ENCODE data around the gene XPR1.
"Not testable (repeated sequence)": the region's sequence is repeated elsewhere in the genome, so short reads cannot be mapped to it uniquely, and the experiment has no call there.

Gene XPR1

DNA sequence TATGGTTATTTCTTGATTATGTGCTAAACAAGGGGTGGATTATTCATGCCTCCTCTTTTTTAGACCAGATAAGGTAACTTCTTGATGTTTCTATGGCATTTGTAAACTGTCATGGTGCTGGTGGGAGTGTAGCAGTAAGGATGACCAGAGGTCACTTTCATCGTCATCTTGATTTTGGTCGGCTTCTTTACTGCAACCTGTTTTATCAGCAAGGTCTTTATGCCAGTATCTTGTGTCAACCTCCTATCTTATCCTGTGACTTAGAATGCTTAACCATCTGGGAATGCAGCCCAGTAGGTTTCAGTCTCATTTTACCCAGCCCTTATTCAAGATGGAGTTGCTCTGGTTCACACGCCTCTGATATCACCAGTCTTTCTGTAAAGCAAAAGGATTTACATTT lies 95.9 kb downstream of the XPR1 start:
- not testable (repeated sequence) for DNase-seq

DNA sequence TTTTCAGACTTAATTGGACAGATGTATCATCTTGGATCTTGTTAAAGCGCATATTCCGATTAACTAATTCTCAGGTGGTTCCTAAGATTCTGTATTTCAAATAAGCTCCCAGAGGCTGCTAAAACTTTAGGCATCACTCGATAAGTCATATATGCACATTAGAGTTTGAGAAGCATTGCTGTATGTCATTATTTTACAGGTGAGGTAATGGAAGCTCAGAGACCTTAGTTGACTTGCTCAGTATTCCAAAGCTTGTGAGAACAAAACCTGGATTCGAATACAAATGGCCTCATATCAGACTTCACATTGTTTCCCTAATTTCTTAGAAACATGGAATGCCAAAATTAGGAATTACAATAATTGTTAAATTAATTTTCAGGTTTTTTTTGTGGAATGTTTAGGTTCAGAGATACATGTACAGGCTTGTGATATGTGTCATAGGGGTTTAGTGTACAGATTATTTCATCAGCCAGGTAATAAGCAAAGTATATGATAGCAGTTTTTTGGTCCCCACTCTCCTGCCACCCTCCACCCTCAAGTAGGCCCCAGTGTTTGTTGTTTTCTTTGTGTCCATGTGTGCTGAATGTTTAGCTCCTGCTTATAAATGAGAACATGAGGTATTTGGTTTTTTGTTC lies 96.8 kb downstream of the XPR1 start:
- DNase-seq: no peak

DNA sequence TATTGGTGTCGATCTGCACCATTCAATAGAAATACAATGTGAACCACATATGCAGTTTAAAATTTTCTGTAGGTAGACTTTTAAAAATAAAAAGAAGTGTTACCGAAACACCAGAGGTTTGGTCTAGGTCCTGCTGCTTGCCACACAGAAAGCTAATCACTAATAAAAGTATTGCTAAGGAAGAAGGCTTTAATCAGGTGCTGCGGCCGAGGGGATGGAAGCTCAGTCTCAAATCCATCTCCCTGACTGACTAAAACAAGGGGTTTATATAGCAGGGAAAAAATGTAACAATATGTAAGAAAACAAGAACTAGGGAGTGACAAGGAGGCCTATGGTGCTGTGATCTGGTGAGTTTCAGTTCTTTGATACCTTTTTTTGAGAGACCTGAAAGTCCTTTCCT lies 99.3 kb downstream of the XPR1 start:
- DNase-seq: no peak

DNA sequence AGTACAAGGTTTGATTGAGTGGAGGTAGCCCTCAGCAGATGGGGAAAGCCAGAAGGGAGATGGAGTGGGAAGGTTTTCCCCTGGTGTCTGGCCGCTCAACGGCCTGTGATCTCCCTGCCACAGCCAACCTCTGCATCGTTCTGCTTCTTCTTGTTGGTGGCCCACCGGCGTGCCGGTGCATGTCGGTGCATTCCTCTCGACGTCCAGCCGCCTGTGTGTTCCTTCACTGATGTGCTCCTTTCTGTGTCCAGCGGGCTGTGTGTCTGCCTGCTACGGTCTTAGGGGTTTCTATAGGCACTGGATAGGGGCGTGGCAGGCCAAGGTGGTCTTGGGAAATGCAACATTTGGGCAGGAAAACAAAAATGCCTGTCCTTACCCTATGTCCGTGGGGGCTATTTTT lies 101.0 kb downstream of the XPR1 start:
- no peak for DNase-seq

DNA sequence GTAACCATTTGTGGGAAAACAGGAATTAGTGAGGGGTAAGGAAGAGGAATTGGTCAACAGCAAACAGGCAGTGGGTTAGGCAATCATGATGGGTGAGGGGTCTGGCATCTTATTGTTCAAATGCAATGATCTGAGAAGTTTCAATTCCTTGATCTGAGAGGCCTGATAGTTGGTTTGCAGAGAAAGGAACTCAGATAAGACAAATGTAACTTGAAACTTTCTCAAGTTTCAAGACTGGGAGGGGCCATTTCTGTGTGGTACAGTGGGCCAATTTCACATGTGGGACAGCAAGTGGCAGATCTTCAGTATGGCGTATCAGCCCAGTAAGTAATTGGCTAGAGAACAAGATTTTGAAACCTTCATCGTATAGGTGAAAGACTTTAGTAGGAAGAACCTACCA lies 102.5 kb downstream of the XPR1 start:
- DNase-seq: no peak

DNA sequence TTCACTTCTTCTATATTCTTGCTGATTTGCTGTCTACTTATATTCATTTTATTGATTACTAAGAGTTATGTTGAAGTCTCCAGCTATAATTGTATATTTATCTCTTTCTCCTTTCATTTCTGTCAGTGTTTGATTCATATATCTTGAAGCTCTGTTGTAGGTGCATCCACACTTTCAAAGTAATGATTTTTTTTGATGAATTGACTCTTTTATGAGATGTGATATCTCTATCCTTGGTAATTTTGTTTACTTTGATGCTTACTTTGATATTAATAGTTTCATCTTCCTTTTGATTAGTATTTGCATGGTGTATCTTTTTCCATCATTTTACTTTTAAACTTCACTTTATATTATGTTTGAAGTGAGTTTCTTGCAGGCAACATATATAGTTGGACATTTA lies 110.8 kb downstream of the XPR1 start:
- no peak for DNase-seq

DNA sequence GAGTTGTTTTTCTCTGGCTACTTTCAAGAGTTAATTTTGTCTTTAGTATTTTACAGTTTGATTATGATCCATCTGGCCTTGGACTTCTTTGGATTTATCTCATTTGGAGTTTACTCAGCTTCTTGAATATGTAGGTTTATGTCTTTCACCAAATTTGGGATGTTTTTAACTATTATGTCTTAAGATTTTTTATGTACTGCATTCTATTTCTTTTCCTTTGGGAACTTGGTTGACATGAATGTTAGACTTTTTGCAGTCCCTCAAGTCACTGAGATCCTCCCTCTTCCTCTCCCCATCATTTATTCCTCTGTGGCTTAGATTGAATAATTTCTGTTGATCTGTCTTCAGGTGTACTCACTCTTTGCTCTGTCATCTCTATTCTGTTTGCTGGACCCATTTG lies 112.0 kb downstream of the XPR1 start:
- DNase-seq: no peak

DNA sequence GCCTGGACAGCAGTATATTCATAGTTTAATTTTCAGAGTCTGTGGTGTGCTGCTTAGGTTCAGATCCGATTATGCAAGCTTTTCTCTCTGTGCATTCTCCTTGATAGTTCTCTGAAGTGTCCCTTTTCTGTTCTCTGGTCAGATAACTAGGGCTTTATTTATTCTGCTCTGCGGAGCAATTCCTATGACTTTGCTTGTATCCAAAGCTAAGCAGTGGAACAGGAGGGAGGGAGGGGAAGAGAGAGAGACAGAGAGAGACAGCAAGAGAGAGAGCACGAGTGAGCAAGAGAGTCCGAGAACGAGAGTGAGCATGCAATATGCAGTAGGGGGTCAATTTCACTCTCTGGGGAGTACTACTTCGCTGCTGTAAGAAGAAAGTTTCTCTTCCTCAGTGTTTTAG lies 113.3 kb downstream of the XPR1 start:
- no peak for DNase-seq

DNA sequence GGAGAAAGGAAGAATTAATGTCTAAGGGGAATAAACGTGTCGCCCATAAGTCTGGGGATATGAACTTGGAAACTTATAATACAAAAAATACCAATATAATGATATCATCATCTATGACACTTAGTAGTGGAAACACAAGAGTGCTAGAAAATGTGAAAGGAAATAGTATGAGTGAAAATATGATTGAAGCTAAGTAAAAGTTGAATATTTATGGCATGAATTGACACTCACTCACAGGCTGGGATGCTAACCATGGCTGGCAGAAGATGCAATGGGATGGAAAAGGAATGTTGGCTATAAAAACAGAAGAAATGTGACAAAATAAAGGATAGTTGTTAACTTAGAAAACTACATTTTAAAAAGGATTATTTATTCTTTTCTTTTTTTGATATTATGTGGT lies 120.1 kb downstream of the XPR1 start:
- peak; percentile 34 for DNase-seq

DNA sequence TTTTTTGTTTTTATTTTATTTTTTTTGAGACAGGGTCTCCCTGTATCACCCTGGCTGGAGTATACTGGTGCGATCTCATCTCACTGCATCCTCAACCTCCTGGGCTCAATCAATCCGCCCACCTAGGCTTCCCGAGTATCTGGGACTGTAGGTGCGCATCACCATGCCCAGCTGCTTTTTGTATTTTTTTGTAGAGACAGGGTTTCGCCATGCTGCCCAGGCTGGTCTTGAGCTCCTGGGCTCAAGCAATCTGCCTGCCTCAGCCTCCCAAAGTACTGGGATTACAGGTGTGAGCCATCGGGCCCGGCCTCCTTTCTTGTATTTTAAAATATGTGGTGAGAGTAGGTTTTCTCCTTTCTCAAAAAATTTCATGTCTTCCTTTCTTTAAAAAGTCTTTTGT lies 122.6 kb downstream of the XPR1 start:
- no peak for DNase-seq

DNA sequence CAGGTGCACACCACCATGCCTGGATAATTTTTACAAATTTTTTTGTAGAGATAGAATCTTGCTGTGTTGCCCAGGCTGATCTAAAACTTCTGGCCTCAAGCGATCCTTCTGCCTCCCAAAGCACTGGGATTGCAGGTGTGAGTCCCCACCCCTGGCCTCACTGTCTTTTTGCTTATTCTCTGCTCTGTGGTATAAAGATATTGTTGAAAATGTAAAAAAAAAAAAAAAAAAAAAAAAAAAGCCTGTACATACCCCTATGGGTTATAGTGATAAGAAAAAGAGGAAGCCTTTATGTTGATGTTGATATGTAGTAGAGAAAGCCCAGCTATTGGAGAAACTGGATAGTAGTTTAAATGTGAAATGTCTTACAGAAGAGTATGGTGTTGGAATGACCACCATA lies 125.8 kb downstream of the XPR1 start:
- DNase-seq: no peak

DNA sequence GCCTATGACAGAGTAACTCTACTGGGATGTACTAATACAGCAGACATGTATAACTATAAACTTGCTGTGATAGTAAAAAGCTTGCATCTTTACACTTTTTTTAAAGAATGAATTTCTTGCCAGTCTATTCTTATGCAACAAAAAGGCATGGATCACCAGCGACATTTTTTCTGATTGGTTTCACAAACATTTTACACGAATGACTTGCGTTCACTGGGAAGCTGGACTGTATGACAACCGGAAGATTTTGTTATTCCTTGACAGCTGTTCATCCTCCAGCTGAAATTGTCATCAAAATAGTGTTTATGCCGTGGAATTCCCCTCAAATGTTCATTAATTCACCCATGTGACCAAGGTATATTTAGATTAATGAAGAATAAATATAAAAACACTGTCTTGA lies 131.0 kb downstream of the XPR1 start:
- DNase-seq: no peak

DNA sequence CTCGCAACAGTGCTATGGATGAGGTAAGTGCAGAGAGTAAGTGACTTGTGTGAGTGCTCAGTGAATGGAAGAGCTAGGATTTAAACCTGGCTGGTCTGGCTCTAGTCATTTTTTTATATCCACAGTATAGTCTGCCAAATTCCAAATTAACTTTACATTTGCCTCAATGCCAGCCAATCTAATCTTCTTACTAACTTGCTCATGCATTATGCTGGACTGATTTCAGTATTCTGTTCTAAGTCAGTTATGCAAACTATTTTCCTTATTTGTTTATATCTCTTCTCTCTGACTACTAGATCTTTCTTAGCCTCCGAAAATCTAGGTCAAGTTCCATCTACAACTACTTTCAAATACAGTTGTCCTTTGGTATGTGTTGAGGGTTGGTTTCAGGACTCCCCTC lies 133.3 kb downstream of the XPR1 start:
- peak; percentile 10 for DNase-seq

DNA sequence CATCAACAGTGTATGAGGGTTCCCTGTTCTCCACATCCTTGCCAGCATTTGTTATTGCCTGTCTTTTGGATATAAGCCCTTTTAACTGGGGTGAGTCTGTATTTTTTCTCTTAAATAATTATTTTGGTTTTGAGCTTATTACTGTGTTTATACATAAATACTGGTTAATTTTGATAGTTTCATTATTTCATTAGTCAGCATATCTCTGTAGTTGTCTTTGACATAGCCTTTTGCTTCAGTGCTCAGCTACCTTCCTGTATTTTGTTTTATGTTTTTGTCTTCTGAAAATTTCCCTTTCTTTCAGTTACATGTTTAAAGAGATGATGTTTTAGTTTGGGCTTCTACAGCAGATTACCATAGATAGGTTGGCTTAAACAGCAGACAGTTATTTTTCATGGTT lies 138.1 kb downstream of the XPR1 start:
- DNase-seq: no peak

DNA sequence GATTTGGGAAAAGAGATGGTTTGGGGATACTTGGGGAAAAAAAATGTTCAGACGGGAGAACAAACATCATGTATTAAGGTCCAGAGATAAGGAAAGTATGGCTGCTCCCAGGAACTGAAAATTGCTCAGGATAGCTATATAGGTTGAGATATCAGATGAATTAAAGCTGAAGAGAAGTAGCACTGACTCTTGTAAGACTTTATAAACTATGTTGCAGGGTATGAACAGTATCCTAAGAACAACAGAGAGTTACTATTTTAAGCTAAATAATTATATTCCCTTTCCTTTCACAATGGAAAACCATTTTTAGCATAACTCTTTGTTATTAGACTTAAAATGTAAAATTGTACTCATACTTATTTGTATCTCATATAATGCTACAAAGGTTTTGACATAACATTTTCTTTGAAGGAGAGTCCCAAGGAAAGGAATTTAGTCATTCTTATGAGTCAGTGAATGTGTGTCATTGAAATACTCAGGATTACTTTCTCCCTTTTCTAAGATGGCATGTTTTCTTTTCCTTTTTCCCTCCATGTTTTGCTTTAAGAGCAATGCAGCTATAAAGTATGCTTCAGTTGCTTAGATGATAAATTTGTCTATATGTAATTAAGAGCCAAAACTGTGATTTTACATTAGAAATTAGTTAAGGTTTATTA lies 141.5 kb downstream of the XPR1 start:
- DNase-seq: peak; percentile 58

DNA sequence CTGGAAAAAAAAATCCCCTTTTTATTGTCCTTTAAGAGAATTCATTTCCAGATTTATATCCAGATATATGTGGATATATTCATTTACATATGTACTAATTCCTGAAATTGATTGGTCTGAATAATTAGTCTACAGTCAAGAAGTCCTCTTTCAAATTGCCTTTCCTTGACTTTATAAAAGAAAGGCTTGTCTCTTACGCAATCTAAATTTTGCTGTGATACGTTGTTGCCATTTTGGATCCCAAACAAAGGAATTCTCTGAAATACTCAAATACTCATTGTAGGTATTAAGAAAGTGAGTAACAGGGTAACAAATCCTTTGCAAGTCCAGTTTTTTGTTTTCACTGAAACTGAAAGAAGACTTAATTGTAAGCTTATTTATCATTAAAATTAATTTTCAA lies 144.0 kb downstream of the XPR1 start:
- DNase-seq: no peak

DNA sequence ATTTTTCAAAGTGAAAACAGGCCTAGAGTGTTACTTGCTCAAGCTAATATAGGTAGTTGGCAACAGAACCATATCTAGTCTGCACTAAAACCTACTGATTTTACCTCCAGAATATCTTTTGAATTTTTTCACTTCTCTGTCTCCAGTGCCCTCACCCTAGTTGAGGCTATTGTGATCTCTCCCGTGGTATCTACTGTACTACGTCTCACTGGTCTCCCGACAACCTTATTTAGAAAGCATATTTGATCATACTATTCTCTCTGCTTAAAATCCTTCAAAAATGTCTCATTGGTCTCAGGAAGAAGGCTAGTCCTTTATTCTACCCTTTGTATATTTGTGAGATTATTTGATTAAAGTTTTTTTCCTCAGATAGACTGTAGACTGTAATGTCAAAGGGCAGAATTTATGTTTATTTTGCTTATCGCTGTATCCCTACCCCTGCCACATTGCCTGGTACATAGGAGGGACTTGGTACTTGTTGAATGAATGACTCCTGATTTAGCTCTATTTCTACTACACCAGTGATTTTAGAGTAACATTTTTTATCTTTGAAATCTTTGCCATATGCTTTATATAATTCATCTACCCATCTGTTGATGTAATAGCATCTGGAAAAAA lies 145.4 kb downstream of the XPR1 start:
- no peak for DNase-seq

DNA sequence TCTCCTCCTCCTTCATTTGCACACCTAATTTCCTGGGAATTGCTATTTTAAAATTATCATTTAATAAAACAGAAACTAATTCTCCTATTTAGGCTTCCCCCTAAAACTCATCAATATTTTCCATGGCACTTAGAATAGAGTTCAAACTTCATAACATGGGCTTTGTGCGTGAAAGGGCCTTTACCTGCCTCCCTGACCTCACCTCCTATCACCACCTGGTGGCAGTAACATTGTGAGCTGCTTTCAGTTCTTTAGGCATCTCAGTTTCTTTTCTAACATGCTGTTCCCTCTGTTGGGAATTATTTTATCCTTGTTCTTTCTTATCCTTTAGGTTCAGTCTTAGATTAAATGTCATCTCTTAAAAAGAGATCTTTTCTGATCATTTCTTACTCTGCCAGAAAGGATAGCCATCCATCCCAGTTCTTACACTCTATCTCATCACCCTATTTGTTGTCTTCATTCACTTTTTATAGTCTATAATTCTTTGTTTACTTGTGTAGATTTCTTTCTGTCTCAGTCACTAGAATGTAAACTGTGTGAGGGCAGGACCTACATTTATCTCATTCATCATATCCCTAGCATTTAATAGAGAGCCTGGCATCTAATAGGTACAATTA lies 147.1 kb downstream of the XPR1 start:
- no peak for DNase-seq

DNA sequence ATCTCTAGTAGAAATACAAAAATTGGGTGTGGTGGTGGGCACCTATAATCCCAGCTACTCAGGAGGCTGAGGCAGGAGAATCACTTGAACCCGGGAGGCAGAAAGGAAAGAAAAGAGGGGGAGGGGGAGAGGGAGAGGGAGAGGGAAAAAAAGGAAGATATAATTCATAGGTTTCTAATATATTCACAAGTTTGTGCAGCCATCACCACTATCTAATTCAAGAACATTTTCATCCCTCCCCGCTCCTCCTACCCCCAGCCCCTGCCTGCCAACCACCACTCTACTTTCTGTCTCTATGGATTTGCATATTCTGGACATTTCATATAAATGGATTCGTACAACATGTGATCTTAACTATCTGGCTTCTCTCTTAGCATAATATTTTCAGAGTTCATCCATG lies 147.8 kb downstream of the XPR1 start:
- no peak for DNase-seq

DNA sequence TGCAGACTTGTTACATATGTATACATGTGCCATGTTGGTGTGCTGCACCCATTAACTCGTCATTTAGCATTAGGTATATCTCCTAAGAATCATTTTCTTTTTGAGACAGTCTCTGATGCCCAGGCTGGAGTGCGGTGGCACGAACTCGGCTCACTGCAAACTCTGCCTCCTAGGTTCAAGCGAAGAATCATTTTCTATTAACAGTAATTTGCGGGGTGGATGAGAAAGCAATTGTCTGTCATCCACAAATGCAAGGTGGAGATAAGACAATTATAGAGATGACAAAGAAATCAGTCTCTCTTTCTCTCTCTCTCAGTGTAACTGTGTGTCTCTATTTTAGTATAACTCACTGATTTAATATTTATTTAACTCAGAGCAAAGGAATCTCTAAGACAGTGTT lies 149.9 kb downstream of the XPR1 start:
- no peak for DNase-seq

DNA sequence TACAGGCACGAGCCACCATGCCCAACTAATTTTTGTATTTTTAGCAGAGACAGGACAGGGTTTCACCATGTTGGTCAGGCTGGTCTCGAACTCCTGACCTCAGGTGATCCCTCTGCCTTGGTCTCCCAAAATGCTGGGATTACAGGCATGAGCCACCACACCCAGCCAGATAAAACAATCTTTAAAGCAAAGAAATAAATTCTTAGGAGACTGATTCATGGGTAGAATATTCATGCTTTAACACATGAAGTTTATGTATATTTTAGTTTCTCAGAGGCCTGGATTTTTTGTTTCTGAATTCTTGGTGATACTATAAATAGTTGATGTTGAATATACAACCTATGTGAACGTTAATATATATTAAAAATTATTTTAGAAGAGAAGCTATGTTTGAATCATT lies 153.5 kb downstream of the XPR1 start:
- DNase-seq: peak; percentile 8

DNA sequence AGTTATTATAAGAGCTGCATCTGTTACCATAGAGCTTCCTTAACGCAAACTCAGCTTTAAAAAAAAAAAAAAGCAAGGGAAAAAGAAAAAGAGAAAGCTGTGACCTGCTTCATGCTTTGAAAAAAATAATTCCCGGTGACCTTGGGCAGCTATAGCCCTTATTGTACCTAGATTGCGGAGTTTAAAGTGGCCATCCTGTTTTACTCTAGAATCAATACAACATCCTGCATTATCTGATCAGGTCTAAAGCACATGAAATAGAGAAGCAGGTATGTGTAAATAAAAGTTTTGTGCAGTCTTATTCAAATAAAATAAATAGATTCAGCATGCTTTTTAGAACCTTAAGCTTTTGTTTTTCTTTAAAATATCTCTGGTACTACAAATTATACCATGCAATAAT lies 154.1 kb downstream of the XPR1 start:
- DNase-seq: no peak

DNA sequence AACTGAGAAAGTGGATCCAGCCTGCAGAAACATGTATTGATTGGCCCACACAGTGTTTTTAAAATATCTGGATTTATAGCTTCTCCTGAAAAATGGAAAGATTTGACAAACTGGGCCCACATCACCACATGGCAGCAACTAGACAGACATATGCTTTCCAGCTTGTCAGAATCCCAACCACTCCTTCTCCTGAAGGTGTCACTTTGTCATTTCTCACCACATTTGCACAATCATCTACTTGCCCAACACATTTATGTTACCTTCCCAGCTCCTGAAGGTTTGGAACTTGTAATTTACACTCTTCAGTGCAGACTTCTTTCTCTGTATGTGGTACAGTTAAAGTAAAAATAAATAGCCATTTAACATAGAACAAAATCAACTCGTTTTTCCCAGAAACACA lies 154.8 kb downstream of the XPR1 start:
- DNase-seq: no peak

DNA sequence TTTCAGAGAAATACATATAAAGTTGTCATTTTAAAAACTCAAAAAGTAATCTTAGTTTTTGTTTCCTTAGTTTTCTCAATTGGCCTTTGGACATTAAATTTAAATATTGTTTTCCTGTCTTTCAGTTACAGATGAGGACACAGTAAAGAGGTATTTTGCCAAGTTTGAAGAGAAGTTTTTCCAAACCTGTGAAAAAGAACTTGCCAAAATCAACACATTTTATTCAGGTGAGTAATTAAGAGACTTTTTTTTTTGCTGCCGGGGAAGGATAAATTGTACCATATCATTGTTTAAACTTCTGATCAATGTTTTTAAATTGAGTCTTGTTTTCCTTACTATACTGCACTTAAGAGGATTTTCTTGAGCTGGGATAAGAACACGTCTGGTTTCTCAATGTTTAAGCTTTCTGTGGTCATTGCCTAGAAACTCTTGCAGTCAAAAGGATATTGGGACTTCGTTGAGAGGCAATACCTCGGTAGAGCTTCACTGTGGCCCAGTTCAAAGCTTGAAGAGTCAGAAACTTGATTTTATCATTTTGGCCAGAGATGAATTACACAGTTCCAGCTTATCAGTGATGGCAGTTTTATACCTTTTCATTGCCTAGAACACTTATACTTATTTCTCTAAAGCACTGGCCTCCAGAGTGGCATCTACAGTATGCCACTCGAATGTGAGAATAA lies 155.9 kb downstream of the XPR1 start:
- no peak for DNase-seq

Data from fibroblast of skin of right quadriceps (primary cell).